HEK293 (cell line): ENCODE measurements around the gene SLC25A41.
"Not testable (repeated sequence)": the region's sequence is repeated elsewhere in the genome, so short reads cannot be mapped to it uniquely, and the experiment has no call there.

ENCODE experiments used
- CTCF ChIA-PET: fragments of 350-600 bp; formaldehyde crosslinking; extraction: SDS; loops from one replicate; lab custom pipeline; 2021; ENCODE audit warnings: antibody characterized with exemption; lab: Yijun Ruan, JAX
- POLR2A ChIA-PET: fragments of 300-600 bp; formaldehyde crosslinking; extraction: SDS; loops from one replicate; lab custom pipeline; 2020; ENCODE audit warnings: antibody characterized with exemption, inconsistent platforms; lab: Yijun Ruan, JAX
- H3K27ac ChIP-seq: fragments of 200-500 bp; sonication (Bioruptor generic); 2 replicates; pipeline ENCODE4 v1.5.1; 2014; ENCODE audit warnings: low read depth, low read length, control low read depth, inconsistent platforms; ENCODE audit errors: extremely low read depth
- H3K36me3 ChIP-seq, 2 experiments: fragments of 200-500 bp in 1 of 2; sonication (Bioruptor generic) in 1 of 2; 1 replicate in 1 of 2; 2 replicates in 1 of 2; pipeline ENCODE4 v1.5.1; 2014 to 2017; ENCODE audit warnings: inconsistent platforms in 2 of 2, low read length in 2 of 2; ENCODE audit not compliant: control insufficient read depth in 2 of 2, insufficient read depth in 1 of 2
- H3K4me1 ChIP-seq: fragments of 200-500 bp; sonication (Bioruptor generic); 2 replicates; pipeline ENCODE4 v1.5.1; 2014; ENCODE audit warnings: mild to moderate bottlenecking, low read length, inconsistent platforms; ENCODE audit not compliant: control insufficient read depth, insufficient read depth
- H3K4me3 ChIP-seq: 2 replicates; pipeline ENCODE4 v1.5.1; 2011; ENCODE audit warnings: low read depth, mild to moderate bottlenecking, control low read depth, low read length, moderate library complexity
- H3K9me3 ChIP-seq: fragments of 200-500 bp; sonication (Bioruptor generic); 2 replicates; pipeline ENCODE4 v1.5.1; 2014; ENCODE audit warnings: low read depth, low read length, inconsistent platforms; ENCODE audit not compliant: control insufficient read depth, insufficient read depth
- EGR2 ChIP-seq: fragments of 450-650 bp; formaldehyde crosslinking; IDR thresholded peaks from 2 replicates; pipeline ENCODE4 v1.5.1; 2016; ENCODE audit warnings: low read depth, missing biosample characterization, missing genetic modification characterization
- KLF1 ChIP-seq: fragments of 450-650 bp; formaldehyde crosslinking; IDR thresholded peaks from 2 replicates; pipeline ENCODE4 v1.5.1; 2016; ENCODE audit warnings: missing biosample characterization, missing genetic modification characterization
- PRDM1 ChIP-seq: fragments of 450-650 bp; formaldehyde crosslinking; IDR thresholded peaks from 2 replicates; pipeline ENCODE4; 2016; ENCODE audit warnings: missing biosample characterization, missing genetic modification characterization
- SETDB1 ChIP-seq: IDR thresholded peaks from one replicate; pipeline ENCODE4 v1.6.1; 2017; ENCODE audit warnings: mild to moderate bottlenecking, low read length, moderate library complexity, mixed read lengths; ENCODE audit not compliant: insufficient read length
- SP2 ChIP-seq: fragments of 450-650 bp; formaldehyde crosslinking; IDR thresholded peaks from 2 replicates; pipeline ENCODE4 v1.5.1; 2016; ENCODE audit warnings: missing biosample characterization, missing genetic modification characterization
- SP3 ChIP-seq: fragments of 450-650 bp; formaldehyde crosslinking; IDR thresholded peaks from 2 replicates; pipeline ENCODE4 v1.5.1; 2016; ENCODE audit warnings: missing biosample characterization, missing genetic modification characterization
- ZBTB7A ChIP-seq: fragments of 450-650 bp; formaldehyde crosslinking; IDR thresholded peaks from 2 replicates; pipeline ENCODE4 v1.5.1; 2016; ENCODE audit warnings: low read depth, missing biosample characterization, missing genetic modification characterization
- ZFHX2 ChIP-seq: fragments of 450-650 bp; formaldehyde crosslinking; conservative IDR thresholded peaks from 2 replicates; pipeline ENCODE4 v1.5.1; 2016; ENCODE audit warnings: missing biosample characterization, missing genetic modification characterization
- ZNF184 ChIP-seq: fragments of 450-650 bp; IDR thresholded peaks from 2 replicates; pipeline ENCODE4 v1.5.1; 2018; ENCODE audit warnings: missing biosample characterization, mild to moderate bottlenecking, missing genetic modification characterization
- ZNF211 ChIP-seq: fragments of 450-650 bp; formaldehyde crosslinking; IDR thresholded peaks from 2 replicates; pipeline ENCODE4 v1.5.1; 2016; ENCODE audit warnings: low read depth, missing biosample characterization, missing genetic modification characterization
- ZNF214 ChIP-seq: fragments of 450-650 bp; formaldehyde crosslinking; IDR thresholded peaks from 2 replicates; pipeline ENCODE4 v1.5.1; 2017; ENCODE audit warnings: missing biosample characterization, mild to moderate bottlenecking, missing genetic modification characterization, borderline replicate concordance
- ZNF311 ChIP-seq: fragments of 450-650 bp; formaldehyde crosslinking; IDR thresholded peaks from 2 replicates; pipeline ENCODE4 v1.5.1; 2017; ENCODE audit warnings: missing biosample characterization, missing genetic modification characterization, borderline replicate concordance
- ZNF366 ChIP-seq: fragments of 450-650 bp; formaldehyde crosslinking; conservative IDR thresholded peaks from 2 replicates; pipeline ENCODE4 v1.5.1; 2016; ENCODE audit warnings: missing biosample characterization, missing genetic modification characterization
- ZNF416 ChIP-seq: fragments of 450-650 bp; formaldehyde crosslinking; IDR thresholded peaks from 2 replicates; pipeline ENCODE4 v1.5.1; 2016; ENCODE audit warnings: missing biosample characterization, missing genetic modification characterization
- ZNF510 ChIP-seq: fragments of 450-650 bp; formaldehyde crosslinking; IDR thresholded peaks from 2 replicates; pipeline ENCODE4 v1.5.1; 2018; ENCODE audit warnings: mild to moderate bottlenecking, missing genetic modification characterization, missing biosample characterization; ENCODE audit not compliant: insufficient replicate concordance
- ZNF585B ChIP-seq: fragments of 450-650 bp; formaldehyde crosslinking; IDR thresholded peaks from 2 replicates; pipeline ENCODE4 v1.5.1; 2016; ENCODE audit warnings: missing biosample characterization, missing genetic modification characterization
- ZNF629 ChIP-seq: fragments of 450-650 bp; formaldehyde crosslinking; IDR thresholded peaks from 2 replicates; pipeline ENCODE4 v1.5.1; 2017; ENCODE audit warnings: missing biosample characterization, missing genetic modification characterization
- ZXDB ChIP-seq: fragments of 450-650 bp; formaldehyde crosslinking; IDR thresholded peaks from 2 replicates; pipeline ENCODE4 v1.5.1; 2016; ENCODE audit warnings: missing biosample characterization, missing genetic modification characterization
- TF ChIP-seq, protein P1 (sequence below): fragments of 450-650 bp; IDR thresholded peaks from 2 replicates; pipeline ENCODE4 v1.5.1; 2018; ENCODE audit warnings: missing biosample characterization, mild to moderate bottlenecking, missing genetic modification characterization
- TF ChIP-seq, protein P2 (sequence below): fragments of 450-650 bp; formaldehyde crosslinking; IDR thresholded peaks from 2 replicates; pipeline ENCODE4 v1.5.1; 2017; ENCODE audit warnings: missing biosample characterization, missing genetic modification characterization

The SLC25A41 gene

DNA sequence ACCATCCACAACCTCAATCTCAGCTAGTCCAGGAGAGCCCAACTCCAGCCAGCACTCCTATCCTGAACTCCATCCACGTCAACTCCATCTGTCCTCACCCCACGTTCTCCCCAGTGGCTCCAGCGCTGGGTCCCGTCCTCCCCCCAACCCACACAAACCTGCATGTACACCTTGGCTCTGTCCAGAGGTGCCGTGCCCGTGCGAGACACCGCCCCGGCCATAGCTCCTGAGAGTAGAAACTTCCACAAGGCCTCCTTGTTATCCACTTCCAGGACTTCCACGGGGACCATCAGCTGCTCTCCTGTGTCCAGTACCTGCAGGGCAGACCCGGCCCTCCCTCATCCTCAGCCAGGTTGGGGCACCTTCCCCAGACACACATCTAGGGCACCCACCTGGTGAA is 1.7 kb downstream of the SLC25A41 start (continued):
- TF ChIP-seq ZNF311 (tag by site-specific recombination) = no peak
- no peak for TF ChIP-seq SETDB1
- no peak for TF ChIP-seq ZNF184 (tag by site-specific recombination)
- TF ChIP-seq ZXDB (tag by site-specific recombination) = no peak
- TF ChIP-seq ZNF416 (tag by site-specific recombination) = no peak
- no peak for TF ChIP-seq PRDM1 (tag by site-specific recombination)

DNA sequence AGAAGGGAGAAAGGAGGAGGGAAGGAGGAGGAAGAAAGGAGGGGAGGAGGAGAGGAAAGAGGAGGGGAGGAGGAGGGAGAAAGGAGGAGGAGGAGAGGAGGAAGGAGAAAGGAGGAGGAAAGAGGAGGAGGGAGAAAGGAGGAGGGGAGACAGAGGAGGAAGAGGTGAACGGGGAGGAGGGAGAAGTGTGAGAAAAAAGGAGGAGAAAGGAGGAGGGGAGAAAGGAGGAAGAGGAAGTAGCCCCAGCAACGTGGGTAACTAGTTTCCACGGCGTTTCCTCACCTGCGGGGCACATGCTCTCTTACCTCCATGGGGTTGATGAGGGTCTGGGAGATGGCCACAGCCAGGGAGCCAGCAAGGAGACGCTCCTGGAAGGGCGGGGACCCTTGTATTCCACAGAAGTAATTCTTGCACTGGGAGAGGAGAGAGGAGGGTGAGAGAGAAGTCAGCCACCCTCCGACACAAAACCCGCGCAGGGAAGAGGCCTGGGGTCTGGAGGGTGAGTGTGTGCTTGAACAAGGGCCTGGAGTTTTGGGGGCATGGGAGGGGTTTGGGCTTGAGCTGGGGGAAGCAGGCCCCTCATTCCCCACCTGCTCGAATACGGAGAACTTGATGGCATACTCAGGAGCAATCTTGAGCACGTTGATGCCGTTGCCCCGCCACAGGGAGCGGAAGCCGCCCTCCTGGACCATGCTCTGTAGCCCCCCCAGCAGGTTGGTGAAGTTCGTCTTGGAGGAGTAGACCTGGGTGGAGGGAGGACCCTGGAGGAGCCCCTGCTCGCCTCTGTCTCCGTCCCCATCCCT is 3.9 kb downstream of the SLC25A41 start:
- POLR2A ChIA-PET = no interaction called here
- Histone ChIP-seq H3K27ac (no peak overlapping the region), H3K9me3 (no peaks in the 10 kb centered on the region), H3K4me1 (no peaks in the 10 kb centered on the region), H3K4me3 (no peak overlapping the region), H3K36me3 (no peaks in the 10 kb centered on the region)
- TF ChIP-seq ZNF629 (tag by site-specific recombination) (no peak), SP3 (peak; percentile 93), ZBTB7A (tag by site-specific recombination) (0 out of 2 replicates have a peak, but pooled peaks have one; percentile 42), SP2 (tag by site-specific recombination) (peak; percentile 45; the same call in 1 of the 2 replicates), ZNF214 (tag by site-specific recombination) (peak; percentile 70; the same call in 1 of the 2 replicates), KLF1 (tag by site-specific recombination) (no peak), EGR2 (peak; percentile 83; the same call in 1 of the 2 replicates), ZNF366 (tag by site-specific recombination) (peak; percentile 96), ZNF585B (tag by site-specific recombination) (no peak), ZFHX2 (tag by site-specific recombination) (peak; percentile 42; the same call in 1 of the 2 replicates), ZNF211 (tag by site-specific recombination) (no peak), PRDM1 (tag by site-specific recombination) (peak; percentile 98), ZNF510 (tag by site-specific recombination) (no peak)
- TF ChIP-seq, protein P1, sequence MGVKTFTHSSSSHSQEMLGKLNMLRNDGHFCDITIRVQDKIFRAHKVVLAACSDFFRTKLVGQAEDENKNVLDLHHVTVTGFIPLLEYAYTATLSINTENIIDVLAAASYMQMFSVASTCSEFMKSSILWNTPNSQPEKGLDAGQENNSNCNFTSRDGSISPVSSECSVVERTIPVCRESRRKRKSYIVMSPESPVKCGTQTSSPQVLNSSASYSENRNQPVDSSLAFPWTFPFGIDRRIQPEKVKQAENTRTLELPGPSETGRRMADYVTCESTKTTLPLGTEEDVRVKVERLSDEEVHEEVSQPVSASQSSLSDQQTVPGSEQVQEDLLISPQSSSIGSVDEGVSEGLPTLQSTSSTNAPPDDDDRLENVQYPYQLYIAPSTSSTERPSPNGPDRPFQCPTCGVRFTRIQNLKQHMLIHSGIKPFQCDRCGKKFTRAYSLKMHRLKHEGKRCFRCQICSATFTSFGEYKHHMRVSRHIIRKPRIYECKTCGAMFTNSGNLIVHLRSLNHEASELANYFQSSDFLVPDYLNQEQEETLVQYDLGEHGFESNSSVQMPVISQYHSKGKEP (tag by site-specific recombination) = no peak
- TF ChIP-seq, protein P2, sequence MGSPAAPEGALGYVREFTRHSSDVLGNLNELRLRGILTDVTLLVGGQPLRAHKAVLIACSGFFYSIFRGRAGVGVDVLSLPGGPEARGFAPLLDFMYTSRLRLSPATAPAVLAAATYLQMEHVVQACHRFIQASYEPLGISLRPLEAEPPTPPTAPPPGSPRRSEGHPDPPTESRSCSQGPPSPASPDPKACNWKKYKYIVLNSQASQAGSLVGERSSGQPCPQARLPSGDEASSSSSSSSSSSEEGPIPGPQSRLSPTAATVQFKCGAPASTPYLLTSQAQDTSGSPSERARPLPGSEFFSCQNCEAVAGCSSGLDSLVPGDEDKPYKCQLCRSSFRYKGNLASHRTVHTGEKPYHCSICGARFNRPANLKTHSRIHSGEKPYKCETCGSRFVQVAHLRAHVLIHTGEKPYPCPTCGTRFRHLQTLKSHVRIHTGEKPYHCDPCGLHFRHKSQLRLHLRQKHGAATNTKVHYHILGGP = no peak
- CTCF ChIA-PET = interaction anchor here (0.6 kb wide), 1 partner anchor 434 kb away, joined by 4 read pairs; no protein-coding TSS in a partner anchor

DNA sequence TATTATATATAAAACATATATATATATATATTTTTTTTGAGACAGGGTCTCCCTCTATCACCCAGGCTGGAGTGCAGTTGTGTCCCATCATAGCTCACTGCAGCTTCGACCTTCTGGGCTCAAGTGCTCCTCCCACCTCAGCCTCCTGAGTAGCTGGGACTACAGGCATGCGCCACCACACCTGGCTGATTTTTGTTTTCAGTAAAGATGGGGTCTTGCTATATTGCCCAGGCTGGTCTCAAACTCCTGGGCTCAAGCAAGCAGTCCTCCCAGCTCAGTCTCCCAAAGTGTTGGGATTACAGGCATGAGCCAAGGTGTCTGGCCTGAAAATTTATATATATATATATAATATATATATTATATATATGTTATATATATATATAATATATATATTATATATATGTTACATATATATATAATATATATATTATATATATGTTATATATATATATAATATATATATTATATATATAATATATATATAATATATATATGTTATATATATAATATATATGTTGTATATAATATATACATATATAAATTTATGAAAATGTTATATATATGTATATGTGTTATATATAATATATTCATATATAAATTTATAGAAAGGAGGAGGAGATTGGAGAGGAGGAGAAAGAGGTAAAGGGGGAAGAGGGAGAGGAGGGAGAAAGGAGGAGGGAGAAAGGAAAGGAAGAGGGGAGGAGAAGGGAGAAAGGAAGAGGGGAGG is 4.7 kb downstream of the SLC25A41 start:
- H3K27ac ChIP-seq, H3K4me3 ChIP-seq, H3K9me3 ChIP-seq, H3K4me1 ChIP-seq, POLR2A ChIA-PET, H3K36me3 ChIP-seq: not testable (repeated sequence)
- CTCF ChIA-PET = interaction anchor here (0.6 kb wide), 2 partner anchors 17 to 435 kb away, joined by 4 read pairs; no protein-coding TSS in a partner anchor
